Activated naive CD8-positive, alpha-beta T cell treated with anti-CD3 and anti-CD28 coated beads, Interleukin-2, amount 10 ng/mL, durations not matched to agents 7 days and 5 days (primary cell): ENCODE data around the gene RNU5B-1. TPM values are rescaled to one million over a fixed set of nuclear protein-coding genes. Genes with fewer than 3 reads are reported as not detected.

Source experiments
- ATAC-seq: fragments of 150-1000 bp; cut with Tn5 transposase; one replicate; pipeline ENCODE4 v1.10.0; 2021; ENCODE audit warnings: low read depth, moderate library complexity
- POLR2A ChIA-PET: fragments of 350-600 bp; sonication (Branson Sonifier 250); formaldehyde crosslinking; loops from one replicate; lab custom pipeline; 2021; ENCODE audit warnings: antibody characterized with exemption; lab: Charles Lee
- DNase-seq: peaks from one replicate; pipeline ENCODE4 v3.0.0; 2021
- H3K27ac Mint-ChIP-seq: one replicate; pipeline ENCODE4 v1.8.0; 2022; ENCODE audit warnings: mild to moderate bottlenecking, mixed read lengths
- H3K27me3 Mint-ChIP-seq: one replicate; pipeline ENCODE4 v1.8.0; 2022; ENCODE audit warnings: mild to moderate bottlenecking, moderate library complexity, mixed read lengths
- H3K36me3 Mint-ChIP-seq: one replicate; pipeline ENCODE4 v1.8.0; 2021; ENCODE audit warnings: mild to moderate bottlenecking, mixed read lengths
- H3K4me1 Mint-ChIP-seq: one replicate; pipeline ENCODE4 v1.8.0; 2021; ENCODE audit warnings: mixed read lengths
- H3K4me3 Mint-ChIP-seq: one replicate; pipeline ENCODE4 v1.8.0; 2022; ENCODE audit warnings: mild to moderate bottlenecking, moderate library complexity, mixed read lengths
- H3K9me3 Mint-ChIP-seq: one replicate; pipeline ENCODE4 v1.8.0; 2021; ENCODE audit warnings: mixed read lengths
- total RNA-seq, 2 experiments: library from RNA; stranded (reverse); gene quantifications; one replicate each; pipeline ENCODE4 v1.2.3, GENCODE V29; 2021

RNU5B-1 gene
- total RNA-seq, 2 experiments from 2014 or later = 27.2 to 27.3 TPM

DNA sequence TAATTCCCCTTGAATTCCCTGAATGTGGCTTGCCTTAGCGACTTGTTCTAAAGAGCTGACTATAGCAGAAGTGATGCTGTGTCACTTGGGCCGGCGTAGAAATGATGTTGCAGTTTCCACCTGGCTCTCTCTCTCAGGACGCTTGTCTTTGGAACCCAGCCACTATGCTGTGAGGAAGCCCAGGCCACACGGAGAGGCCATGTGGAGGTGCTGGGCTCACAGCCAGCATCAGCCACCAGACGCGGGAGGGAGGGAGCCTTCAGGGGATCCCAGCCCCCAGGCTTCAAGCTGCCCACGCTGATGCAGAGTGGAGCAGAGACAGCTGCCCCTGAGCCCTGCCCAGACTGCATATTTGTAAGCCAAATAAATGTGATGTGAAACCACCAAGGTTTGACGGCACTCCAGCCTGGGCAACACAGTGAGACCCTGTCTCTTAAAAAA, 18.6 kb downstream of the RNU5B-1 start:
- no peak for DNase-seq
- no peak overlapping the region for H3K27ac Mint-ChIP-seq
- no peaks in the 10 kb centered on the region for H3K9me3 Mint-ChIP-seq
- H3K36me3 Mint-ChIP-seq = no peaks in the 10 kb centered on the region
- POLR2A ChIA-PET = interaction anchor here (0.7 to 1.5 kb wide), 2 partner anchors 18 to 1878 kb away, joined by 3 to 5 read pairs; partner anchors contain the start of gene RNU5B-1
- no peak overlapping the region for H3K4me3 Mint-ChIP-seq
- no peaks in the 10 kb centered on the region for H3K4me1 Mint-ChIP-seq
- peaks cover 28% of the 10 kb centered on the region for H3K27me3 Mint-ChIP-seq
- ATAC-seq = no peak

DNA sequence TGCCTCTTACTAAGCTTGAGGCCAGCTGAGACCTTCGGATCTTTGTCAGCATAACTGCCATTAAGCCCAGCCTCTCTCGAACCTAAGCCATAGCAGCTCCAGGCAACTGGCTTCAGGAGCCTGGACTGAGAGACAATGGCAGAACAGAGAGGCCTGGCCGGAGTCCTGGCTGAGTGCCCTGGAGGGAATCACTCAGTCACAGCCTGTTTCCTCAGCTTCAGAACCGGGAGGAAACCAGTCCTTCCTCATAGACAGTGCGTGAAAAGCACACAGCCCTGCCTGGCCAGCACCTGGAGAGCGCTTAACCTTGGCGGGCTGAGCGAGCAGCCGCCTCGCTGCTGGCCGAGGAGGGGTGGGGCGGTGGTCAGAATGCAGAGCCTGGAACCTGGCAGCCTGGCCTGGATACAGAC, 21.6 kb downstream of the RNU5B-1 start:
- Mint-ChIP-seq H3K36me3 (no peaks in the 10 kb centered on the region), H3K27me3 (peaks cover 14% of the 10 kb centered on the region), H3K4me1 (no peaks in the 10 kb centered on the region), H3K27ac (no peak overlapping the region), H3K4me3 (no peak overlapping the region), H3K9me3 (no peaks in the 10 kb centered on the region)
- DNase-seq = no peak
- ATAC-seq = no peak
- POLR2A ChIA-PET = interaction anchor here (0.7 kb wide), 1 partner anchor 21 kb away, joined by 6 read pairs; no protein-coding TSS in a partner anchor

DNA sequence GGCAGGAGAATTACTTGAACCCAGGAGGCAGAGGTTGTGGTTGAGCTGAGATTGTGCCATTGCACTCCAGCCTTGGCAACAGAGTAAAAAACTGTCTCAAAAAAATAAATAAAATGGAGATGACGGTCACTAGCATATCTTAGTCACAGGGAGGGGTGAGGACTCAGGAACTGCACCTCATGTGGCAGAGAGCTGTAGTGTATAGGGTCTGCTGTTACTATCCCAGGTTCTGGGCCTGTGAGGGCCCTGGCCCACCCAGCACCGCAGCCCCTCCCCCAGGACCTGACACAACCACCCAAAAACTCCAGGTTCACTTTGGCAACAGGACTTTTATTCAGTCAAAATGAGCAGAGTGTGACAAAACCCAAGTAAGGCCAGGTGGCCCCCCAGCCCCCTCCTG, 22.3 kb downstream of the RNU5B-1 start:
- Mint-ChIP-seq H3K9me3 (no peaks in the 10 kb centered on the region), H3K27me3 (peaks cover 10% of the 10 kb centered on the region), H3K27ac (no peak overlapping the region), H3K36me3 (no peaks in the 10 kb centered on the region), H3K4me3 (no peak overlapping the region), H3K4me1 (no peaks in the 10 kb centered on the region)
- DNase-seq = no peak
- ATAC-seq = no peak
- POLR2A ChIA-PET = no interaction called here

DNA sequence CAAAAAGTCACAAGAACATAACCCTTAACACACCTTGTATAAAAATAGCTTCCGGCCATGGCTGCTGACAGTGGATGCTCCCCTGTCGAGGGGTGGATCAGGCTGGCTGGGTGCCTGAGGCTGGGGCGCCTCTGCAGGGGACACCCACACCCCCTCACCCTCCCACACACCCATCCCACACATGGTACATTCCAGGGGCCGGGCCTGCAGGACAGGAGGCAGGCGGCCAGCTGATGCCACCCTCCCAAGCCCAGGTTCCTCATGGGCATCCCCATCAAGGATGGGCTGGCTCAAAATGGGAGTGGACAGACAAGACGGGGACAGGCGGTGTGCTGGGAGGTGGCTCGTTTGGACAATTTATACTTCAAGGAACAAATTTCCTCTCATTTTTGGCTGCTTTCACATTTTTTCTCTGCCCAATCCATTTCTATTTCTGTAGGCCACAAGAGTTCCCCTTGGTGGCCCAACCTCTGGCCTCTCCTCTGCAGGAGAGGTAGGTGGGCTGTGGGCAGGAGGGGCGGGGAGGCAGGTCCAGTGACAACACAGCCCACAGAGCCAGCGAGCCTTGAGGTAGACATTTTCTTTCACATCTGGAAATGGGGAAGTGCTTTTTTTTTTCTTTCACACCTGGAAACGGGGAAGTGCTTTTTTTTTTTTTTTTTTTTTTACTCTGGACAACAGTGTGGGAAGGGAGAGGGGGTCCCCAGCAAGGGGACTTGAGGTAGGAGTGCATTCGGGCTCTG, 23.3 kb downstream of the RNU5B-1 start:
- peaks cover 7% of the 10 kb centered on the region for H3K27me3 Mint-ChIP-seq
- no peaks in the 10 kb centered on the region for H3K4me1 Mint-ChIP-seq
- DNase-seq = no peak
- no peaks in the 10 kb centered on the region for H3K36me3 Mint-ChIP-seq
- POLR2A ChIA-PET = no interaction called here
- H3K9me3 Mint-ChIP-seq = no peaks in the 10 kb centered on the region
- no peak overlapping the region for H3K27ac Mint-ChIP-seq
- H3K4me3 Mint-ChIP-seq = no peak overlapping the region
- ATAC-seq = no peak

DNA sequence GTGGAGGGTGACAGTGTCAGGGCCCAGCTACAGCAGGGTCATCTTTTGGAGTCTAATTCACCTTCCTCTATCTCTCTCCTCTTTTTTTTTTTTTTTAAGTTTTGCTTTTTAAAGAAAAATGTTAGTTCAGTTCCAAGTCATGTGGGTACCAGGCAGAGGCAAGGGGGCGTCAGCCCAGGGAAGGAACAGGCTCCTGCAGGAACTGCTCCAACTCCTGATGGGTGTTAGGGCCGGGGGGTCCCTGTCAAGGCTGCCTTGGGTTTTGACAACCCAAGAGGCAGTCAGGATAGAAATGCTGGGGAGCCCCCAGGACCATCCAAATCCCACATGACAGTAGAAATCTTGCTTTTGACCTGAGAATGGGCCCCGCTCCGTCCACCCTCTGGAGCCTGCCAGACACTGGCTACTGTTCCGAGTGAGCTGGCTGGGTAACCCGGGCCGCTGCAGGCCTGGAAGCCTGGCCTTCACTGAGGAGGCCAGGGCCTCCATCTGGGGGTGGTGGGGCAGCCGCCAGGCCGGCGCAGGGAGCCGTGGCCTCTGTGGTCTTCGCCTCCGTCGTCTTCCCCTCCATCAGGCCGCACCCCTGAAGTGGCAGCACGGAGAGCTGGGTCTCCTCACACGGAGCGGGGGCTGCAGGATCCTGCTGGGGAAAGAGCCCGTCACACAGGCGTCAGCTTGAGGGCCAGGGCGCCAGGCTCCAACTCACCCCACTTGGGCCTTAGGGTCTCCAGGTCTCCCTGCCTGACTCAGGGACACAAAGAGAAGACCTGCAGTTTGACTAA, 24.2 kb downstream of the RNU5B-1 start:
- no peak overlapping the region for H3K4me3 Mint-ChIP-seq
- H3K9me3 Mint-ChIP-seq = no peaks in the 10 kb centered on the region
- no peaks in the 10 kb centered on the region for H3K4me1 Mint-ChIP-seq
- H3K27me3 Mint-ChIP-seq = peaks cover 4% of the 10 kb centered on the region
- ATAC-seq = no peak
- no peak overlapping the region for H3K27ac Mint-ChIP-seq
- DNase-seq = no peak
- no peaks in the 10 kb centered on the region for H3K36me3 Mint-ChIP-seq
- POLR2A ChIA-PET = no interaction called here

DNA sequence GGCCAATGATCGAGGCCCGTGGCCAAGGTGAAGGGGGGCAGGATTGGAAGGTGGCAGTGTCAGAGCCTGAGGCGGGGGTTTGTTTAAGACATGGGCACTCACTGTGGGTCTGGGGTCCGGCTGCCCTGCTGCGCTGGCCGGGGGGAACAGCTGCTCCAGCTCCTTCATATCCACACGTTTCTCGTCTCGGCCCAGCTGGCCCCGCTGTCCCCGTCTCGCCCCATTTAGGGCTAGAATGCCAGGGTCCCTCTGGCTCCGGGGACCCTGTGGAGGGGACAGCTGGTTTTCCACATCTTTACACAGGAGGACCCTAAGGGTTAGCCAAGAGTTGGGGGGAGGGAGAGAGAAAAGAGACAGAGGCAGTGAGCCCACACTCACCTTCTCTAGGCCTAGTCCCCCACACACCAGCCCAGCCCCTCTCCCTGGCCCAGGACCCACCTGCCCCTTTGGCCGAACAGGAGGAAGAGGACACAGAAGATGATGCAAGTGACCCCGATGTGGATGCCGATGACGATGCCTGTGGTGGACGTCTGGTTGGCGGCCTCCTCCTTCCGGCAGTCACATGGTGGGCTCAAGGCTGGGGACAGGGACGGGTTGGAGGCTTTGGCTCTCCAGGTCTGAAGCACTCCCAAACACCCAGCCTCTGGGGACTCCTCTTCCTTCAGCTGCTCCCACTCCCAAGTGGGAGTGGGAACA, 25.0 kb downstream of the RNU5B-1 start:
- ATAC-seq (no peak), DNase-seq (no peak)
- Mint-ChIP-seq H3K36me3 (no peaks in the 10 kb centered on the region), H3K27me3 (peaks cover 4% of the 10 kb centered on the region), H3K27ac (no peak overlapping the region), H3K4me1 (no peaks in the 10 kb centered on the region), H3K4me3 (no peak overlapping the region), H3K9me3 (no peaks in the 10 kb centered on the region)
- POLR2A ChIA-PET = no interaction called here

DNA sequence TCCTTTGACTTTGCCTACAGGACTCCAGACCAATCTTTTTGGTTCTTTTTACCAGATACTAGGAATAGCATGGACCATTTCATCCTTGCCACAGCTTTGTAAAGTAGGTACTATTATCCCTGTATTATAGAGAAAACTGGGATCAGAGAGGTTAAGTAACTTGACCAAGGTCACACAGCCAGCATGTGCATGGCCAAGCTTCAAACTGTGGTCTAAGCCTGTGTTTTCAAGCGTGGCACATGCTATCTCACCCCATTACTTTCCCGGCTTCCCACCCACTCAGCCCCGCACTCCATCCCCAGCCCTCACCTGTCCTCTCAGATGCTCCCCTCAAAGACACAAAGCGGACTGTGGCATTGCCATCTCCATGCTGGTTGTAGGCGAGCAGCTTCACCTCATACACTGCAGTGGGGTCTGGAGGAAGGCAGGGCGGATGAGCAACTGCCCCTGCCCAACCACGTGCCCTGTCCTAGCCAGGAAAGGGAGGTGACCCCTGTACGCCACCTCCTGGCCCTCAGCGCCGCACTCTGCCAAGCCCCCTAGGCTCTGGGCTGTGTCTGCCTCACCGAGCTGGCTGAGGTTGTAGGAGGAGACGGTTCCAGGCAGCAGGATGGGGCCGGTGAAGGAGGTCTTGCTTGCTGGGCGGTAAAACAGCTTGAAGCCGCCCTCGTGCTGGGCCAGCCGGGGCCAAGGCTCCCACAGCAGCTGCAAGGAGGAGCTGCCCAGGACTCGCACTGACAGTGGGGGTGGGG, 25.7 kb downstream of the RNU5B-1 start:
- POLR2A ChIA-PET = no interaction called here
- Mint-ChIP-seq H3K4me1 (no peaks in the 10 kb centered on the region), H3K27ac (no peak overlapping the region), H3K27me3 (no peaks in the 10 kb centered on the region), H3K4me3 (no peak overlapping the region), H3K9me3 (no peaks in the 10 kb centered on the region), H3K36me3 (no peaks in the 10 kb centered on the region)
- ATAC-seq = no peak
- no peak for DNase-seq

DNA sequence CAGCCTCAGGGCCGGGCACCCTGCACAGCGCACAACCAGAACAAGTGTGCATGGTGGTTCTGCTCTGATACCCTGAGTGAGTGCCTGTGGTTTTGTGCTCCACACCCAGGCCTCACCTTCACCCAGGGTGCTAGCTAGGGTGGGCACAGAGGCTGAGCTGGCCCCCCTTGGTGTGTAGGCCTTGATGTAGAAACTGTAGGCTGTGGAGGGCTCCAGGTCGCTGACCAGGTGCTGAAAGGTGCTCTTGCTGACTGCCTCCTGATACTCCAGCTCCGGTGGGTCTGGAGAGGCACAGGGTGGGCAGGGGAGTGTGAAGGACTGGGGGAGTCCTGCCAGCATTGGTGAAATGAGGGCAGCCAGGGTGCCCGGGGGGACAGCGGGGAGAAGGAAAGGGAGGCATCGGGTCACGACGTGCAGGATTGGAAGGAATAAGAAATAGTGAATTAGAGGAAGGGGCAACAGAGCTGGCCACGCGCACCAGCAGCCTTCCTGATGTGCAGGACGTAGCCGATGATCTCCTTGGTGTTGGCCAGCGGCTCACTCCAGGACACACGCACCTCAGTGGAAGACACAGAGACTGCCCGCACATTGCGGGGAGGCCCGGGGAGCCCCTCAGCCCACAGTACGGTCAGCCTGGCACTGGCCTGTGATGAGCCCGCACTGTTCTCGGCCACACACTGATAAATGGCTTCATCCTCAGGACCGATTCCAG, 26.6 kb downstream of the RNU5B-1 start:
- POLR2A ChIA-PET = no interaction called here
- no peaks in the 10 kb centered on the region for H3K4me1 Mint-ChIP-seq
- H3K27me3 Mint-ChIP-seq = peaks cover 2% of the 10 kb centered on the region
- H3K27ac Mint-ChIP-seq = no peak overlapping the region
- no peaks in the 10 kb centered on the region for H3K9me3 Mint-ChIP-seq
- H3K36me3 Mint-ChIP-seq = no peaks in the 10 kb centered on the region
- H3K4me3 Mint-ChIP-seq = no peak overlapping the region
- ATAC-seq = no peak
- DNase-seq = no peak

DNA sequence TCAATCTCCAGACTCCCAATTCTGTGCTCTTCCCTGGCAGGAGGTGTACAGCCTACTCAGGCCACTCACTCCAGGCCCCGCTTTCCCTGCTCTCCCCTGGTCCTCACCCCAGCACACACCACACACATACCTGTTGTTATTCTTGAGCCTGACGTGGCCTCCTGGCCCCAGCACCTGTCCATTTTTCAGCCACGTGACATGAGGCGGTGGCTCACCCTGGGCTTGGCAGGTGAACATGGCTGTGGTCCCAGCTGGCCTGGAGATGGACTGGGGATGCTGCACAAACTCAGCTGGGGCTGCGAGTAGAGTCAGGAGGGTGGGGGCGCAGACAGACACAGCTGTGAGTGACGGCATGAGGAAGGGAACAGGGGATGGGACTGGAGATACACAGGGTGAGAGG, 27.3 kb downstream of the RNU5B-1 start:
- H3K9me3 Mint-ChIP-seq = no peaks in the 10 kb centered on the region
- no peaks in the 10 kb centered on the region for H3K4me1 Mint-ChIP-seq
- H3K36me3 Mint-ChIP-seq = no peaks in the 10 kb centered on the region
- no peak for DNase-seq
- no peak for ATAC-seq
- no peak overlapping the region for H3K27ac Mint-ChIP-seq
- no peak overlapping the region for H3K4me3 Mint-ChIP-seq
- H3K27me3 Mint-ChIP-seq = peaks cover 2% of the 10 kb centered on the region
- POLR2A ChIA-PET = no interaction called here

DNA sequence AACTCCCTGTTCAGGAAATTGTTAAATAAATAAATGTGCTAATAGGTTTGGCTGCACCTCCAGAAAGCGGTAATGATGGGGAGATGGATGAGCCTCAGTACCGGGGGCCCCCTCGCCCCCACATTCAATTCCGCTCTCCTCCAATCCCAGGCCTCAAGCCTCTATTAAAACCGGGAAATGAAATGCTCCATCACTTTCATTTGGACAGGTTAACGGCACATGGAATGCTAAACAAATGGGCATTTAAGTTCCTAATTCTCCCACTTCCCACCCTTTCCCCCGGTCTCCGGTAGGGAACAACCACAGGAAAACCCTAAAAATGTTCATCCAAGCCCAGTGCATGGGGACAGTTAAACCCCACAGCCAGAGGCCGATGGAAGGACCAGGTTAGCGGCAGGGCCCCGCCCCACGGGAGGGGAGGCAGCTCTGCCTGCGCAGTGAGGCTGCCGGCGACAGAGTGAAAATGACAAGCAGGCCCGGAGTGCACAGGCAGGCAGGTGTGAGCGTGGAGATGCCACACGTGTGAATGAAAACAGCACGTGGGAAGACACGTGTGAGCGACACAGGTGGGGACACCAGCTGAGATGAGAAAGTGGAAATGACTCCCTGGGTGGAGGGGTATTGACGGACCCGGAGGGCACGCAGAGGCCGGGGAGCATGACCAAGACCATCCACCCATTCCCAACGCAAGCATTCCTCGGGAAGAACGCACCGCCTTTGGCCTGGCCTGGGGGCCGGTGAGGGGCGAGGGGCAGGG, 28.1 kb downstream of the RNU5B-1 start:
- Mint-ChIP-seq H3K36me3 (no peaks in the 10 kb centered on the region), H3K27me3 (peaks cover 2% of the 10 kb centered on the region), H3K4me3 (no peak overlapping the region), H3K27ac (no peak overlapping the region), H3K9me3 (no peaks in the 10 kb centered on the region), H3K4me1 (no peaks in the 10 kb centered on the region)
- no peak for DNase-seq
- POLR2A ChIA-PET = no interaction called here
- no peak for ATAC-seq

DNA sequence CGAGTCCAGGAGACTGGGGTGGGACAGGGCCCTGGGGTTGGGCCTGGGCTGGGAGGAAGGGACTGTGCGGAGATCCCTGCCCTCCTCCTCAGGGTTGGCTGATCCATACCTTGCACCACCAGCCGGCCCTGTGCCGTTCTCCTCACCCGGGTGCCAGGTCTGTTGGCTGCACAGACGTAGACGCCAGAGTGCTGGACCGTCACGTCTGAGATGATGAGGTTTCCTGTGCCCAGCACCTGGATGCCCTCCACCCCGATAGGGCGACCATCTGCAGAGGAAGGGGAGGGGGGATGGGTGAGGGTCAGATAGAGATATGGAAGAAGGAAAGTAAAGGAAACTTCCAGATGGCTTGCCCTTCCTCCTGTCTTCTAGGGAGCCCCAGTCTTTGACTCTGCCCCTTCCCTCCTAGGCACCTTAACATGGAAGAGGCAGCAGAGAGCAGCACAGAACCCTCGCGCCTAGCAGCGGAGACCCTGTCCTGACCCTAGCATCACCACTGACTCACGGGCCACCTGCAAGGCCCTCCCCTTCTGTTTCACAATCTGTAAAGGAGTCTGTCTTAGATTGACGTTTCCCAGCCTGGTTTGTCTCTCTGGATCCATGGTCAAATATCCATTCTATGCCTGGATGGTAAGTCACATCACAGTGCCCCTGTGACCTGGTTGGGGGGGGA, 28.8 kb downstream of the RNU5B-1 start:
- Mint-ChIP-seq H3K4me3 (no peak overlapping the region), H3K27me3 (peaks cover 2% of the 10 kb centered on the region), H3K36me3 (no peaks in the 10 kb centered on the region), H3K27ac (no peak overlapping the region), H3K9me3 (no peaks in the 10 kb centered on the region), H3K4me1 (no peaks in the 10 kb centered on the region)
- POLR2A ChIA-PET = no interaction called here
- ATAC-seq = no peak
- DNase-seq = no peak

DNA sequence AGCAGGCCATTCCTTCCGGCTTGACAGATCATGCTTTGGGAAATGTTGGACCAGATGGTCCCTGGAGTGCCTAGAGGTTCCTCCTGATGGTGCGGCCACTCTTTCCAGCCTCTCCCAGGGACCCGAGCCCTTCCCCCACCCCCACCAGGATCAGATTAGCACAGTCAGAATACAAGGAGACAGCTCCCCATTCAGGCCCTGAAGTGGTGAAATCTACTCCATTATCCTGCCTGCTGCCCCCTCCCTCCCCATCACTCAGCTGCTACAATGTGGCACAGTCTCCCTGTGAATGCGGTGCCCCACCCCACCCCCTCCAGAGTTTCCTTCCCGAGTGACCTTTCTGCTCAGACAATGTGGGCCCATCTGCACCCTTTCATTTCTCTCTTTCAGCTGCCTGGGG, 29.4 kb downstream of the RNU5B-1 start:
- Mint-ChIP-seq H3K36me3 (no peaks in the 10 kb centered on the region), H3K9me3 (no peaks in the 10 kb centered on the region), H3K4me1 (no peaks in the 10 kb centered on the region), H3K27ac (no peak overlapping the region), H3K4me3 (no peak overlapping the region), H3K27me3 (peaks cover 2% of the 10 kb centered on the region)
- DNase-seq (no peak), ATAC-seq (no peak)
- POLR2A ChIA-PET = no interaction called here
